ENCODE results near the gene AHRR.

DNA sequence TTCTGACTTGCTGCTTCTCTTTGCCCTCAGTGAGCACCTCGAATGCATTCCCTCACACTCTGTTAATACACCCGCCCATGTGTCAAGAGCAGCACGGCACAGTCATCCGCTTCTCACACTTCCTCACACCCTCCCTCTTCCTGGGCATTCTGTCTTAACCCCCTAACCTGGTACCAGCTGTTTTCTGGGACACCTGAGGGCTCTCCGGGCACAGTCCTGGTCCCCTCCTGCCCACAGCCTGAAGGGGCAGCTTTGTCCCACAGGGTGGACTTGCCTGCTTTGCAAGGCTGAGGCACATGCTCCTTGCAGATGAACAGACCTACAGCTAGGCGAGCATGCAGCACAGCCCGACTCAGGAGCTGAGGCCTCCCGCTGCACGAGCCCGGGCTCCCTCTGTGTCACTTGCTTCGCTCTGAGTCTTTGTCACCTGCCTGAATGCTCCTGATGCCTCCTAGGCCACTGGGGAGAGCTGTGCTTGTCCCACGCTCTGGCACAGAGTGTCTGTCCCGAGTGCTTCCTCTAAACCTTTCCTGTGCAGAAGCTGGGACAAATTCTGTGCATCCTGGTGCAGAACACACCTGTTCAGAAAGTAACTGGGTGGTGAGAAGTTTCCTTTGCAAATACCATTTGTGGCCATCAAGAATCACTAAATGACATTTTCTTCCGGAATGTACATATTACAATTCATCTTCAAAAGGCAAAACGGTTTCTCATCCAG is 47.8 kb downstream of the AHRR start:
- TF ChIP-seq, protein P1, sequence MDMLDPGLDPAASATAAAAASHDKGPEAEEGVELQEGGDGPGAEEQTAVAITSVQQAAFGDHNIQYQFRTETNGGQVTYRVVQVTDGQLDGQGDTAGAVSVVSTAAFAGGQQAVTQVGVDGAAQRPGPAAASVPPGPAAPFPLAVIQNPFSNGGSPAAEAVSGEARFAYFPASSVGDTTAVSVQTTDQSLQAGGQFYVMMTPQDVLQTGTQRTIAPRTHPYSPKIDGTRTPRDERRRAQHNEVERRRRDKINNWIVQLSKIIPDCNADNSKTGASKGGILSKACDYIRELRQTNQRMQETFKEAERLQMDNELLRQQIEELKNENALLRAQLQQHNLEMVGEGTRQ (CRISPR knock-in tag; IDR thresholded peaks at IDR 0.05): no peak
- TF ChIP-seq POLR2A (conservative IDR thresholded peaks at IDR 0.05): no peak
- TF ChIP-seq, protein P2, sequence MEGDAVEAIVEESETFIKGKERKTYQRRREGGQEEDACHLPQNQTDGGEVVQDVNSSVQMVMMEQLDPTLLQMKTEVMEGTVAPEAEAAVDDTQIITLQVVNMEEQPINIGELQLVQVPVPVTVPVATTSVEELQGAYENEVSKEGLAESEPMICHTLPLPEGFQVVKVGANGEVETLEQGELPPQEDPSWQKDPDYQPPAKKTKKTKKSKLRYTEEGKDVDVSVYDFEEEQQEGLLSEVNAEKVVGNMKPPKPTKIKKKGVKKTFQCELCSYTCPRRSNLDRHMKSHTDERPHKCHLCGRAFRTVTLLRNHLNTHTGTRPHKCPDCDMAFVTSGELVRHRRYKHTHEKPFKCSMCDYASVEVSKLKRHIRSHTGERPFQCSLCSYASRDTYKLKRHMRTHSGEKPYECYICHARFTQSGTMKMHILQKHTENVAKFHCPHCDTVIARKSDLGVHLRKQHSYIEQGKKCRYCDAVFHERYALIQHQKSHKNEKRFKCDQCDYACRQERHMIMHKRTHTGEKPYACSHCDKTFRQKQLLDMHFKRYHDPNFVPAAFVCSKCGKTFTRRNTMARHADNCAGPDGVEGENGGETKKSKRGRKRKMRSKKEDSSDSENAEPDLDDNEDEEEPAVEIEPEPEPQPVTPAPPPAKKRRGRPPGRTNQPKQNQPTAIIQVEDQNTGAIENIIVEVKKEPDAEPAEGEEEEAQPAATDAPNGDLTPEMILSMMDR (IDR thresholded peaks at IDR 0.05 in 2 of 3, conservative IDR thresholded peaks at IDR 0.05 in 1 of 3; ENCODE audit: insufficient read depth in 2 of 3, low read depth in 1 of 3, low read length in 3 of 3): no peak
- no peak for TF ChIP-seq FIP1L1 (IDR thresholded peaks at IDR 0.05; ENCODE audit: low read depth, low read length, poor library complexity, severe bottlenecking)
- no peak for TF ChIP-seq CEBPB (tag; IDR thresholded peaks at IDR 0.05)
- TF ChIP-seq BRD4 (IDR thresholded peaks at IDR 0.05): no peak
